ENCODE measurements around the gene PPP1R3E.
A peak's percentile ranks its signal among the peaks of the same experiment; 100 is the strongest.

PPP1R3E gene

DNA sequence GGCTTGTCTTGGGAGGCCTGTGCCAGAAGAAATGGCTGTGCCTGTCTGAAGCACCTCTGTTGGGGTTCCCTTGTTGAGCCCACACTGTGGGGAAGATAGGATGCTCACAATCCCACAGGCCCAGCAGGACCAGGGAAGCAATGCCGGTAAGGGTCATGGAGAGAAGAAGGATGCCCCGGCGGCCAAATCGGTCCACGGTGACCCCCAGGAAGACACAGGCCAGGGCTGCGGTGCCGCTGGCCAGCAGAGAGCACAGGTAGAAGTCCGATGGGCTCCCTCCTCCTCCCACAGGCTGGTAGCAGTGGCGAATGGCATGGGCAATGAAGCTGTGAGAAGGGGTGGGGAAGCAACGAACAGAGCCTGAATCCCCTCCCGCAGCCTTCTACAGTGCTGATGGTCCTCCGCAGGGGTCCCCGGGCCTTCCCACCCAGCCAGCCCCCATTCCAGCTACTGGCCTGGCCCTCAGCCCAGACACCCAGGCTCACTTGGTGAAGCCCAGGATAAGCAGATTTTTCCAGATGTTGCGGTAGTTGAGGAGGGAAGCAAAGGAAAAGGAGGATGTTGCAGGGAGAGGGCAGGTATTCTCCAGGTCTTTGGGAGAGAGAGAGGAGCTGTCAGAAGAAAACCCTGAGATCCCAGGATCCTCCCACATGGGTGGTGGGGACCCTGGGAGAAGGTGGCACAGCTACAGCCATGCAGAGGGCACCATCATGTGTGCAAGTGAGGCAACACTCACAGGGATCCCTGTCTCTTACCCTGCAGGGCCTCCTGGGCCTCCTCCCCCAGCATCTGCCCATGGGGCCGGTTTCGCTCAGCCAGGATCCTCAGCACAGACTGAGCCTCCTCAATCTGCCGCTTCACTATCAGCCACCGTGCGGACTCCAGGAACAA lies 45.0 kb upstream of the PPP1R3E start:
- H3K27me3 ChIP-seq (ENCODE audit: insufficient read depth, poor library complexity, severe bottlenecking) = no peaks in the 10 kb centered on the region
- TF ChIP-seq, protein P1, sequence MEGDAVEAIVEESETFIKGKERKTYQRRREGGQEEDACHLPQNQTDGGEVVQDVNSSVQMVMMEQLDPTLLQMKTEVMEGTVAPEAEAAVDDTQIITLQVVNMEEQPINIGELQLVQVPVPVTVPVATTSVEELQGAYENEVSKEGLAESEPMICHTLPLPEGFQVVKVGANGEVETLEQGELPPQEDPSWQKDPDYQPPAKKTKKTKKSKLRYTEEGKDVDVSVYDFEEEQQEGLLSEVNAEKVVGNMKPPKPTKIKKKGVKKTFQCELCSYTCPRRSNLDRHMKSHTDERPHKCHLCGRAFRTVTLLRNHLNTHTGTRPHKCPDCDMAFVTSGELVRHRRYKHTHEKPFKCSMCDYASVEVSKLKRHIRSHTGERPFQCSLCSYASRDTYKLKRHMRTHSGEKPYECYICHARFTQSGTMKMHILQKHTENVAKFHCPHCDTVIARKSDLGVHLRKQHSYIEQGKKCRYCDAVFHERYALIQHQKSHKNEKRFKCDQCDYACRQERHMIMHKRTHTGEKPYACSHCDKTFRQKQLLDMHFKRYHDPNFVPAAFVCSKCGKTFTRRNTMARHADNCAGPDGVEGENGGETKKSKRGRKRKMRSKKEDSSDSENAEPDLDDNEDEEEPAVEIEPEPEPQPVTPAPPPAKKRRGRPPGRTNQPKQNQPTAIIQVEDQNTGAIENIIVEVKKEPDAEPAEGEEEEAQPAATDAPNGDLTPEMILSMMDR (IDR thresholded peaks at IDR 0.05; ENCODE audit: poor library complexity, severe bottlenecking) = no peak
- no peak overlapping the region for H3K4me3 ChIP-seq (ENCODE audit: severe bottlenecking)
- no peak overlapping the region for H3K27ac ChIP-seq (ENCODE audit: poor library complexity, severe bottlenecking)
- no peaks in the 10 kb centered on the region for H3K36me3 ChIP-seq (ENCODE audit: low read depth)
- no peaks in the 10 kb centered on the region for H3K4me1 ChIP-seq (ENCODE audit: insufficient read depth, poor library complexity, severe bottlenecking)
- DNase-seq (ENCODE audit: low spot score) (no peak), ATAC-seq (ENCODE audit: low read depth) (no peak)
- no peaks in the 10 kb centered on the region for H3K9me3 ChIP-seq (ENCODE audit: severe bottlenecking)

DNA sequence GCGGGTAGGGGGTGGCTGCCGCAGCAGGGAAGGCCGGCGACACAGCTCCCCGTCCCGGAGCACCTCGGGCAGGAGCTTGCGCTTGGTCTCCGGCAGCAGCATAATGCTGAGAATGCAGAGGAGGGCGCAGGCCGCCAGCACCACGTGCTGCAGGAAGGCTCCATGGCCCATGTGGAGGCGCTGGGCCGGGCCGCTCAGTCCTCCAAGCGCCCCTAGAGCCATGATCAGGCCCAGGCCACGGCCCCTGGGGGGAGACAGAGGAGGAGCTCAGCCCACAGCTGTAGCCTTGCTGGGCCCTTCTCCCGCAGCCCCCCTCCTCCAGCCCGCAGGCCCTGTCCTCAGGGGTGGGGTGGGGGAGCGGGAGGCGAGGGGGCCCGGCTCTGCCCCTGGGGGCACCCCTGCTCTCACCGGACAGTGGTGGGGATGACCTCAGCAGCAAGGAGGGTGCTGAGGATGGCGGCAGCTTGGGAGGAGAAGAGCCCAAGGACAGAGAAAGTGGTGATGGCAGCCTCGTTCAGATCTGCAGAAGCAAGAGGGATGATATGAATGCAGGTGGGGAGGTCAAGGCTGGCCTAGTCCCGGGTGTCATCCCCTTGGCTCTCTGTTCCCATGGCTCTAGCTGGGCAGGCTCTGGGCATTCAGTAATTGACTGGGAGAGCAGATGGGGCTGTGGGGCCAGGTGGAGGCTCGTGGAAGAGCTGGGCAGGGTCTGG lies 44.2 kb upstream of the PPP1R3E start:
- Histone ChIP-seq H3K36me3 (ENCODE audit: low read depth) (no peaks in the 10 kb centered on the region), H3K27ac (ENCODE audit: poor library complexity, severe bottlenecking) (no peak overlapping the region), H3K4me1 (ENCODE audit: insufficient read depth, poor library complexity, severe bottlenecking) (no peaks in the 10 kb centered on the region), H3K27me3 (ENCODE audit: insufficient read depth, poor library complexity, severe bottlenecking) (no peaks in the 10 kb centered on the region), H3K9me3 (ENCODE audit: severe bottlenecking) (no peaks in the 10 kb centered on the region), H3K4me3 (ENCODE audit: severe bottlenecking) (no peak overlapping the region)
- ATAC-seq (ENCODE audit: low read depth) (no peak), DNase-seq (ENCODE audit: low spot score) (no peak)
- TF ChIP-seq, protein P1 (IDR thresholded peaks at IDR 0.05; ENCODE audit: poor library complexity, severe bottlenecking) = no peak

DNA sequence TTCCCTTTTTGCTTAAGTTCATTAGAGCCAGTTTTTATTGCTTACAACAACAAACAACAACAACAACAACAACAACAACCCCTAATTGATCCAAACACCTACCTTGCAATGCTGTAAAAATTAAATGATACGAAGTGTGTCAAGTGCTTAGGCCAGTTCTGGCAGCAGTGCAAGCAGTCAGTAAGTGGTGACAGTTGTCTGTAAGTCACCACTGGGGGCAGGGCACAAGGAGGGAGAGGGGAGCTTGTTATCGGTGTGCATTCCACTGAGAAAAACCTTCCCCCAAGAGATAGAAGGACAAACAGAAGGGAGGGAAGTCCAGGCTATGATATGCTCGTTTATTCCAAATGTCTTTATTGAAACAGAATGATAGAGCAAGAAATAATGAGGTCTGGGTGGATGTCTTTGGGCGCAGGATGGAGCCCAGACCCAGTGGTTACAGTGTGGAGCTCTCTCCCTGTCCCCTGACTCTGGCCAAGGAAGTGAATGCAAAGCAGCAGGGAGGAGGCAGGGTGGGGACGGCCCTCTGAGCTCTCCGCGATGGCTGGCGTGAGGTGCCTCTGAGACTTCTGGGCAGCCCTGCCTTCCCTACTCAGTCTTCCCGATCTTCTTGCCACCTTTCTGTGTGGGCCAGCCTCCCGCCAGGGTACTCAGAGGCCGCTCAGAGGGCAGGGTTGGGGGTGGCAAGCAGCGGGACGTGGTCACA lies 43.5 kb upstream of the PPP1R3E start:
- Histone ChIP-seq H3K27me3 (ENCODE audit: insufficient read depth, poor library complexity, severe bottlenecking) (no peaks in the 10 kb centered on the region), H3K27ac (ENCODE audit: poor library complexity, severe bottlenecking) (no peak overlapping the region), H3K36me3 (ENCODE audit: low read depth) (no peaks in the 10 kb centered on the region), H3K4me3 (ENCODE audit: severe bottlenecking) (no peak overlapping the region), H3K4me1 (ENCODE audit: insufficient read depth, poor library complexity, severe bottlenecking) (no peaks in the 10 kb centered on the region), H3K9me3 (ENCODE audit: severe bottlenecking) (no peaks in the 10 kb centered on the region)
- DNase-seq (ENCODE audit: low spot score) (no peak), ATAC-seq (ENCODE audit: low read depth) (no peak; the same call in 2 of the 3 replicates)
- TF ChIP-seq, protein P1 (IDR thresholded peaks at IDR 0.05; ENCODE audit: poor library complexity, severe bottlenecking) = no peak

DNA sequence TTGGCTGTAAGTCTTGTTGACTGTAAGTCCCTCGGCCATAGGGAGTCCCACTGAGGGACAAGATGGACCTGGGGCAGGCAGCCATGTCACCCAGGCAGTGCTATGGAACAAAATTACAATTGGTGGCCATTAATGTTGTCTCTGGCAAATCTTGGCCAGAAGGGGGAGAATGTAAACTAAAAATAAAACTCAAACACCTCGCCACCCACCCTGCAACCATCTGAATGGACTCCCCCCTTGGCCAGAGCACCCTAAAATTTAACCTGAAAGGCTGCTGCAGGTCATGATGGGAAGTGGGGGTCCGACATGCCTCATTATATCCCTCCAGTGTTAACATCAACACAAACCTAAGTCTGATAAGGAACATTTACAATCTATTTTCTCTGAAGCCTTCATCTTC lies 41.8 kb upstream of the PPP1R3E start:
- Histone ChIP-seq H3K27me3 (ENCODE audit: insufficient read depth, poor library complexity, severe bottlenecking) (no peaks in the 10 kb centered on the region), H3K27ac (ENCODE audit: poor library complexity, severe bottlenecking) (no peak overlapping the region), H3K4me1 (ENCODE audit: insufficient read depth, poor library complexity, severe bottlenecking) (no peaks in the 10 kb centered on the region), H3K36me3 (ENCODE audit: low read depth) (no peaks in the 10 kb centered on the region), H3K4me3 (ENCODE audit: severe bottlenecking) (no peak overlapping the region), H3K9me3 (ENCODE audit: severe bottlenecking) (peaks cover 4% of the 10 kb centered on the region)
- DNase-seq (ENCODE audit: low spot score) (no peak), ATAC-seq (ENCODE audit: low read depth) (no peak)
- TF ChIP-seq, protein P1 (IDR thresholded peaks at IDR 0.05; ENCODE audit: poor library complexity, severe bottlenecking) = peak; percentile 10

Measured in RWPE2 (cell line).